Endothelial cell of umbilical vein (primary cell): ENCODE results near the gene RIOK1. TPM values are rescaled to one million over a fixed set of nuclear protein-coding genes. Genes with fewer than 3 reads are reported as not detected.

Source experiments
- BruUV-seq: library from RNA; stranded (reverse); fragments of 400-500 nt; replicated peaks from 2 replicates; lab custom pipeline; 2021; lab: Mats Ljungman, UMichigan
- CTCF ChIA-PET: fragments of 300-600, 350-600 bp; sonication (Branson Sonifier 250); formaldehyde crosslinking; loops from one replicate; lab custom pipeline; 2021; ENCODE audit warnings: antibody characterized with exemption, inconsistent platforms; lab: Charles Lee
- POLR2A ChIA-PET: fragments of 300-600, 350-600 bp; sonication (Branson Sonifier 250); formaldehyde crosslinking; loops from one replicate; lab custom pipeline; 2021; ENCODE audit warnings: antibody characterized with exemption, inconsistent platforms; lab: Charles Lee
- DNase-seq: peaks from one replicate; pipeline ENCODE4 v3.0.0-alpha.2; 2011; ENCODE audit warnings: low read depth, low spot score
- FAIRE-seq: peaks from 2 replicates; lab custom pipeline; 2011; peaks lifted over from hg19 to GRCh38; lab: Jason Lieb, UNC
- H2AFZ ChIP-seq: 2 replicates; pipeline ENCODE4 v1.6.0; 2012; ENCODE audit warnings: low read depth, low read length, control low read depth, inconsistent platforms
- H3K27ac ChIP-seq: 2 replicates; pipeline ENCODE4 v1.5.1; 2011; ENCODE audit warnings: low read depth, mild to moderate bottlenecking, control low read depth, low read length, moderate library complexity; ENCODE audit not compliant: insufficient read depth
- H3K27me3 ChIP-seq, 2 experiments: 2 replicates each; pipeline versions ENCODE4 v1.6.0 to v1.6.1; 2011; ENCODE audit warnings: low read length in 2 of 2, mixed read lengths in 1 of 2; ENCODE audit not compliant: control insufficient read depth in 2 of 2, insufficient read depth in 2 of 2
- H3K36me3 ChIP-seq, 2 experiments: 2 replicates in 1 of 2; 3 replicates in 1 of 2; pipeline ENCODE4 v1.5.1; 2011; ENCODE audit warnings: low read length in 2 of 2, mild to moderate bottlenecking in 1 of 2, moderate library complexity in 1 of 2; ENCODE audit not compliant: control insufficient read depth in 2 of 2, insufficient read depth in 2 of 2; ENCODE audit errors: extremely low read depth in 1 of 2
- H3K4me1 ChIP-seq: 3 replicates; pipeline ENCODE4 v1.5.1; 2011; ENCODE audit warnings: mild to moderate bottlenecking, low read length; ENCODE audit not compliant: control insufficient read depth, insufficient read depth; ENCODE audit errors: extremely low read depth
- H3K4me2 ChIP-seq: 2 replicates; pipeline ENCODE4 v1.6.1; 2011; ENCODE audit warnings: low read length, control low read depth, mixed read lengths; ENCODE audit not compliant: insufficient read depth
- H3K4me3 ChIP-seq, 3 experiments: fragments of 200-600 bp in 1 of 3; sonication (generic), shearing (Covaris generic) in 1 of 3; replicated peaks in 1 of 3; 2 replicates each; pipeline ENCODE4 v1.5.1; 2011 to 2016; ENCODE audit warnings: control low read depth in 3 of 3, low read length in 3 of 3, mild to moderate bottlenecking in 2 of 3, inconsistent platforms in 1 of 3, low read depth in 1 of 3, moderate library complexity in 1 of 3; ENCODE audit not compliant: insufficient read depth in 1 of 3
- H3K79me2 ChIP-seq: 2 replicates; pipeline ENCODE4 v1.6.0; 2012; ENCODE audit warnings: low read length, inconsistent platforms; ENCODE audit not compliant: control insufficient read depth, insufficient read depth
- H3K9ac ChIP-seq: replicated peaks from 2 replicates; pipeline ENCODE3; 2011; ENCODE audit warnings: low read length, control low read depth; ENCODE audit not compliant: insufficient read depth; ENCODE audit errors: extremely low read depth
- H3K9me1 ChIP-seq: replicated peaks from 3 replicates; pipeline ENCODE4 v1.6.0; 2011; ENCODE audit warnings: mild to moderate bottlenecking, low read length; ENCODE audit not compliant: control insufficient read depth, insufficient read depth; ENCODE audit errors: extremely low read depth
- H3K9me3 ChIP-seq: replicated peaks from 2 replicates; pipeline ENCODE4 v1.5.1; 2012; ENCODE audit warnings: low read length, inconsistent platforms; ENCODE audit not compliant: control insufficient read depth, insufficient read depth
- H4K20me1 ChIP-seq: replicated peaks from 2 replicates; pipeline ENCODE3; 2011; ENCODE audit warnings: mild to moderate bottlenecking, low read length; ENCODE audit not compliant: control insufficient read depth, insufficient read depth; ENCODE audit errors: extremely low read depth
- CTCF ChIP-seq, 2 donors: IDR thresholded peaks; 1 replicate in 1 of 2; 2 replicates in 1 of 2; pipeline ENCODE4 v1.5.1; 2011; ENCODE audit warnings: low read length in 2 of 2, mild to moderate bottlenecking in 2 of 2, moderate library complexity in 2 of 2, control low read depth in 1 of 2, inconsistent platforms in 1 of 2, low read depth in 1 of 2; ENCODE audit not compliant: insufficient read depth in 1 of 2; ENCODE audit errors: extremely low read depth in 1 of 2
- EZH2 ChIP-seq: IDR thresholded peaks from 2 replicates; pipeline ENCODE4 v1.6.1; 2012; ENCODE audit warnings: borderline replicate concordance, low read depth, mild to moderate bottlenecking, moderate library complexity, low read length, inconsistent platforms; ENCODE audit not compliant: severe bottlenecking
- FOS ChIP-seq: IDR thresholded peaks from 2 replicates; pipeline ENCODE4 v1.6.1; 2011; ENCODE audit warnings: mild to moderate bottlenecking, low read length, moderate library complexity, borderline replicate concordance; ENCODE audit not compliant: insufficient read depth
- GATA2 ChIP-seq: IDR thresholded peaks from 2 replicates; pipeline ENCODE4 v1.7.0; 2011; ENCODE audit warnings: low read depth, mild to moderate bottlenecking, moderate library complexity, mixed read lengths, low read length; ENCODE audit not compliant: insufficient read length, insufficient read depth
- JUN ChIP-seq: IDR thresholded peaks from 2 replicates; pipeline ENCODE4 v1.6.1; 2011; ENCODE audit warnings: borderline replicate concordance, low read depth; ENCODE audit not compliant: insufficient read length, insufficient read depth
- MAX ChIP-seq: IDR thresholded peaks from 2 replicates; pipeline ENCODE4 v1.6.1; 2011; ENCODE audit not compliant: insufficient read depth, insufficient read length
- MYC ChIP-seq: IDR thresholded peaks from one replicate; pipeline ENCODE4 v1.6.1; 2011; ENCODE audit warnings: mild to moderate bottlenecking, low read depth, low read length
- POLR2A ChIP-seq: IDR thresholded peaks from 2 replicates; pipeline ENCODE4 v1.6.1; 2012; ENCODE audit warnings: low read depth, mild to moderate bottlenecking, control low read depth, low read length
- POLR2AphosphoS5 ChIP-seq: IDR thresholded peaks from 2 replicates; pipeline ENCODE4 v1.6.1; 2012; ENCODE audit warnings: low read depth, mild to moderate bottlenecking, control low read depth, low read length, moderate library complexity; ENCODE audit not compliant: insufficient read depth
- dilution Hi-C: fragments of 300-500 bp; cut with MboI; formaldehyde crosslinking; loops from one replicate; pipeline ENCODE4 v1.15.0; 2019; ENCODE audit warnings: low sequenced_read_pairs; ENCODE audit not compliant: extremely low pct_ligation_motif_present
- intact Hi-C: fragments of 100-400 bp; cut with micrococcal nuclease; formaldehyde crosslinking; loops from one replicate; pipeline ENCODE4 v1.10.0; 2022
- polyA plus RNA-seq, 4 experiments: library from polyadenylated mRNA; depleted of rRNA in 3 of 4; stranded (reverse) in 3 of 4; unstranded in 1 of 4; fragments of >200 nt; gene quantifications; 2 replicates each; pipeline versions ENCODE4 v1.2.1 to v1.2.3, GENCODE V29; 2011 to 2012; ENCODE audit warnings: missing spikeins in 1 of 4
- total RNA-seq: library from RNA; stranded (reverse); gene quantifications from 2 replicates; pipeline ENCODE4 v1.2.3, GENCODE V29; 2021

The RIOK1 gene
- total and polyA plus RNA-seq, 2 donors (not counting 3 experiments of a cell fraction or from before 2014, with no cell fraction given) = 9.2 to 21.4 TPM

GRCh38 chr6:7431674-7432390 lies 42.2 kb downstream of the RIOK1 start:
- FAIRE-seq = no peak
- no peaks in the 10 kb centered on the region for H3K27me3 ChIP-seq
- ChIA-PET CTCF (no interaction called here), POLR2A (no interaction called here)
- BruUV-seq = no TSS peak
- H2AFZ ChIP-seq = no peak overlapping the region
- H3K36me3 ChIP-seq = no peaks in the 10 kb centered on the region
- H3K27ac ChIP-seq = no peak overlapping the region
- no peaks in the 10 kb centered on the region for H4K20me1 ChIP-seq
- no peaks in the 10 kb centered on the region for H3K79me2 ChIP-seq
- H3K9me3 ChIP-seq = no peaks in the 10 kb centered on the region
- TF ChIP-seq MYC (no peak), FOS (no peak), EZH2 (no peak), POLR2A (no peak), GATA2 (no peak), CTCF (IDR thresholded peaks at IDR 0.05; ENCODE audit: extremely low read depth in 1 of 2, insufficient read depth in 1 of 2, low read depth in 1 of 2, low read length in 2 of 2) (no peak), MAX (no peak), POLR2AphosphoS5 (no peak), JUN (no peak)
- no peak for DNase-seq
- no peak overlapping the region for H3K4me2 ChIP-seq
- no peaks in the 10 kb centered on the region for H3K4me1 ChIP-seq
- H3K4me3 ChIP-seq = no peak overlapping the region
- dilution Hi-C loops = no loop called here
- no peak overlapping the region for H3K9ac ChIP-seq
- intact Hi-C loops = no loop called here
- no peaks in the 10 kb centered on the region for H3K9me1 ChIP-seq
